B cell (primary cell): ENCODE measurements around the gene BAK1. TPM values are rescaled to one million over a fixed set of nuclear protein-coding genes. Genes with fewer than 3 reads are reported as not detected.

Experiments
- ATAC-seq: fragments of 200-7000 bp; cut with Tn5 transposase; one replicate; pipeline ENCODE4 v1.10.0; 2021; ENCODE audit warnings: low read depth, mild to moderate bottlenecking, moderate number of reproducible peaks, moderate library complexity
- CTCF ChIA-PET: fragments of 350-600 bp; sonication (Branson Sonifier 250); formaldehyde crosslinking; loops from one replicate; lab custom pipeline; 2021; ENCODE audit warnings: antibody characterized with exemption, inconsistent platforms; lab: Charles Lee
- POLR2A ChIA-PET: fragments of 350-600 bp; sonication (Branson Sonifier 250); formaldehyde crosslinking; loops from one replicate; lab custom pipeline; 2021; ENCODE audit warnings: antibody characterized with exemption; lab: Charles Lee
- DNase-seq: peaks from one replicate; pipeline ENCODE4 v3.0.0; 2013
- H2AFZ ChIP-seq: 2 replicates; pipeline ENCODE4 v1.6.1; 2012; ENCODE audit warnings: mild to moderate bottlenecking, low read depth, low read length; ENCODE audit not compliant: insufficient read depth, poor library complexity, severe bottlenecking
- H3K27ac ChIP-seq, 2 donors: 1 replicate in 1 of 2; 2 replicates in 1 of 2; pipeline ENCODE4 v1.5.1; 2012 to 2013; ENCODE audit warnings: low read length in 2 of 2, mild to moderate bottlenecking in 2 of 2, moderate library complexity in 1 of 2
- H3K27me3 ChIP-seq, 4 experiments: fragments of 200-600 bp in 1 of 4; sonication (generic) in 1 of 4; replicated peaks in 1 of 4; 1 replicate in 2 of 4; 2 replicates in 2 of 4; pipeline versions ENCODE4 v1.6.1 to v1.7.0; 2013 to 2016; ENCODE audit warnings: low read length in 3 of 4, mild to moderate bottlenecking in 2 of 4, mixed read lengths in 1 of 4, moderate library complexity in 1 of 4; ENCODE audit not compliant: insufficient read depth in 4 of 4, control insufficient read depth in 3 of 4; ENCODE audit errors: control extremely low read depth in 1 of 4
- H3K36me3 ChIP-seq, 2 experiments: replicated peaks in 1 of 2; 1 replicate in 1 of 2; 2 replicates in 1 of 2; pipeline versions ENCODE4 v1.6.1 to v1.7.1; 2013; ENCODE audit warnings: low read length in 1 of 2; ENCODE audit not compliant: insufficient read depth in 2 of 2, control insufficient read depth in 1 of 2; ENCODE audit errors: control extremely low read depth in 1 of 2, extremely low read depth in 1 of 2
- H3K4me1 ChIP-seq, 2 donors: fragments of 200-600 bp in 1 of 2; sonication (generic) in 1 of 2; 1 replicate in 1 of 2; 2 replicates in 1 of 2; pipeline versions ENCODE4 v1.5.1 to v1.6.1; 2013 to 2017; ENCODE audit warnings: low read length in 2 of 2; ENCODE audit not compliant: control insufficient read depth in 2 of 2, insufficient read depth in 2 of 2
- H3K4me2 ChIP-seq: replicated peaks from 2 replicates; pipeline ENCODE3; 2012; ENCODE audit warnings: mild to moderate bottlenecking, low read depth, low read length; ENCODE audit not compliant: poor library complexity, severe bottlenecking
- H3K4me3 ChIP-seq, 5 experiments: fragments of 200-600 bp in 1 of 5; sonication (generic) in 1 of 5; 1 replicate in 3 of 5; 2 replicates in 2 of 5; pipeline versions ENCODE4 v1.5.1 to v1.7.0; 2011 to 2016; ENCODE audit warnings: low read length in 4 of 5, mild to moderate bottlenecking in 4 of 5, low read depth in 2 of 5, control low read depth in 1 of 5, moderate library complexity in 1 of 5; ENCODE audit not compliant: insufficient read depth in 1 of 5; ENCODE audit errors: control extremely low read depth in 1 of 5, extremely low read depth in 1 of 5
- H3K79me2 ChIP-seq: fragments of 200-600 bp; sonication (generic); one replicate; pipeline ENCODE4 v1.6.0; 2016; ENCODE audit warnings: low read length; ENCODE audit not compliant: control insufficient read depth, insufficient read depth
- H3K9ac ChIP-seq: fragments of 200-600 bp; sonication (generic); 2 replicates; pipeline ENCODE4 v1.6.1; 2017; ENCODE audit warnings: mild to moderate bottlenecking, low read length, moderate library complexity
- H3K9me3 ChIP-seq, 3 donors: one replicate each; pipeline versions ENCODE4 v1.6.1 to v1.7.1; 2013; ENCODE audit warnings: low read length in 2 of 3; ENCODE audit not compliant: control insufficient read depth in 2 of 3, insufficient read depth in 1 of 3; ENCODE audit errors: control extremely low read depth in 1 of 3
- H4K20me1 ChIP-seq: 2 replicates; pipeline ENCODE4 v1.6.0; 2012; ENCODE audit warnings: mild to moderate bottlenecking, low read length; ENCODE audit not compliant: insufficient read depth, control insufficient read depth, poor library complexity, severe bottlenecking
- H3K27ac Mint-ChIP-seq: one replicate; pipeline ENCODE4 v1.8.0; 2021; ENCODE audit warnings: mixed read lengths
- H3K27me3 Mint-ChIP-seq: one replicate; pipeline ENCODE4 v1.8.0; 2021; ENCODE audit warnings: mixed read lengths
- H3K4me1 Mint-ChIP-seq: one replicate; pipeline ENCODE4 v1.8.0; 2021; ENCODE audit warnings: mixed read lengths
- H3K4me3 Mint-ChIP-seq: one replicate; pipeline ENCODE4 v1.8.0; 2021; ENCODE audit warnings: mixed read lengths
- H3K9me3 Mint-ChIP-seq: one replicate; pipeline ENCODE4 v1.8.0; 2022; ENCODE audit warnings: mixed read lengths; ENCODE audit not compliant: insufficient read depth
- EZH2 ChIP-seq: IDR thresholded peaks from 2 replicates; pipeline ENCODE4 v1.6.1; 2012; ENCODE audit warnings: borderline replicate concordance, low read depth, mild to moderate bottlenecking, moderate library complexity, low read length; ENCODE audit not compliant: insufficient read depth, poor library complexity, severe bottlenecking
- WGBS: methylation state at CpG from one replicate; pipeline ENCODE4 v1.1.5; 2013; ENCODE audit warnings: missing lambda C conversion rate; ENCODE audit not compliant: insufficient coverage; 5-methylcytosine and 5-hydroxymethylcytosine counted together
- intact Hi-C: fragments of 100-400 bp; cut with micrococcal nuclease; formaldehyde crosslinking; loops from one replicate; pipeline ENCODE4 v1.10.0; 2022
- polyA plus RNA-seq: library from polyadenylated mRNA; depleted of rRNA; stranded (reverse); fragments of >200 nt; gene quantifications from 2 replicates; pipeline ENCODE4 v1.2.3, GENCODE V29; 2012
- total RNA-seq, 2 donors: library from RNA; stranded (reverse); fragments of 120-200 nt in 1 of 2; gene quantifications; 1 replicate in 1 of 2; 2 replicates in 1 of 2; pipeline versions ENCODE4 v1.2.3 to v1.2.4, GENCODE V29; 2013 to 2022
- TF ChIP-seq, protein P1 (sequence below): fragments of 200-600 bp; IDR thresholded peaks from one replicate; pipeline ENCODE4 v1.8.0; 2022; ENCODE audit warnings: antibody characterized with exemption, mild to moderate bottlenecking

Gene BAK1
- total and polyA plus RNA-seq, 2 donors (not counting 1 experiment from before 2014, with no cell fraction given): 23.3 to 34.3 TPM

DNA sequence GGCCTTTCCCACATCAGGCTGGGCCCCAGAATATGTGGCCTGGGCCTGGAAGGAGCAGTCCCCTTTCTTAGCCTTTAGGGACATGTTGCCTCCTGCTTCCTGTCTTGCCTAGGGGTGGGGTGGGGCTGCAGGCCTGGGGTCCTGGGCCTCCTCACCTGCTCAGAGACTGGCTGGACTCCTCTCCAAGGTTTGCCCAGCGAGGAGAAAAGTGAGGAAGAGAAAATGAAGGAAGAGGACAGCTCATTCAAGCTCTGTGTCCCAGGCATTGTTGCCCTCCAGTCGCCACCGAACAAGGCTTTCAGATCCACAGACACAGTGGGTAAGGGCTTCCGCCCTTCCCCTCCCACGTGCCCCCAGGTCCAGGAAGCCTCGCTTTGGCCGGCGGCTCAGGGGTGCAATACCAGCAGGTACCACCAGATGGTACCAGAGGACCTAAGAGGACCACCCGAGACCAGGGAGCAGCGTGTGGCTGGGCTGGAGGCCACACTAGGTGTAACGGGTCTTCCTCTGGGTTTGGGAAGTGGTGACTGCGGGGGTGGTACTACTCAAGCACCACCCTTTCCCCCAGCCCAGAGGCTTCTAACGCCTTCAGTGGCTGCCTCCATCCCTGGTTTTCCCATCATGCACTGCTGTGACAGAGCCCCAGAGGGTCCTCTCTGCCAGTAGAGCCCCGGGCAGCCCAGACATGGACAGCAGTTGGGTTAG lies 5.5 kb upstream of the BAK1 start:
- no peaks in the 10 kb centered on the region for H3K27me3 Mint-ChIP-seq
- WGBS: 11% methylated on average over 9 of the region's 14 CpGs
- intact Hi-C loops: loop anchor here (1.0 to 2.0 kb wide), 5 partner anchors 22 to 177 kb away; no protein-coding TSS in a partner anchor
- DNase-seq (peak; percentile 93), ATAC-seq (peak; percentile 94)
- Histone ChIP-seq H3K4me1 (peaks cover 24 to 34% of the 10 kb centered on the region in 2 donors), H3K36me3 (no peaks in the 10 kb centered on the region), H3K27me3 (no peaks in the 10 kb centered on the region), H3K4me2 (peak overlapping the region; percentile 66), H4K20me1 (no peaks in the 10 kb centered on the region), H2AFZ (peak overlapping the region; percentile 61), H3K79me2 (no peaks in the 10 kb centered on the region), H3K4me3 (peak overlapping the region in 2 of 5 experiments; percentile 12 to 17), H3K27ac (peak overlapping the region; percentile 46 to 60), H3K9ac (peak overlapping the region; percentile 25), H3K9me3 (no peaks in the 10 kb centered on the region)
- peaks cover 34% of the 10 kb centered on the region for H3K4me1 Mint-ChIP-seq
- TF ChIP-seq, protein P1, sequence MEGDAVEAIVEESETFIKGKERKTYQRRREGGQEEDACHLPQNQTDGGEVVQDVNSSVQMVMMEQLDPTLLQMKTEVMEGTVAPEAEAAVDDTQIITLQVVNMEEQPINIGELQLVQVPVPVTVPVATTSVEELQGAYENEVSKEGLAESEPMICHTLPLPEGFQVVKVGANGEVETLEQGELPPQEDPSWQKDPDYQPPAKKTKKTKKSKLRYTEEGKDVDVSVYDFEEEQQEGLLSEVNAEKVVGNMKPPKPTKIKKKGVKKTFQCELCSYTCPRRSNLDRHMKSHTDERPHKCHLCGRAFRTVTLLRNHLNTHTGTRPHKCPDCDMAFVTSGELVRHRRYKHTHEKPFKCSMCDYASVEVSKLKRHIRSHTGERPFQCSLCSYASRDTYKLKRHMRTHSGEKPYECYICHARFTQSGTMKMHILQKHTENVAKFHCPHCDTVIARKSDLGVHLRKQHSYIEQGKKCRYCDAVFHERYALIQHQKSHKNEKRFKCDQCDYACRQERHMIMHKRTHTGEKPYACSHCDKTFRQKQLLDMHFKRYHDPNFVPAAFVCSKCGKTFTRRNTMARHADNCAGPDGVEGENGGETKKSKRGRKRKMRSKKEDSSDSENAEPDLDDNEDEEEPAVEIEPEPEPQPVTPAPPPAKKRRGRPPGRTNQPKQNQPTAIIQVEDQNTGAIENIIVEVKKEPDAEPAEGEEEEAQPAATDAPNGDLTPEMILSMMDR: peak; percentile 99
- no peak for TF ChIP-seq EZH2
- H3K27ac Mint-ChIP-seq: peak overlapping the region; percentile 91
- no peaks in the 10 kb centered on the region for H3K9me3 Mint-ChIP-seq
- ChIA-PET POLR2A (interaction anchor here (0.8 kb wide), 1 partner anchor 126 kb away, joined by 4 read pairs; the partner anchor contains the start of gene UQCC2), CTCF (interaction anchor here (0.5 to 15.7 kb wide), 31 partner anchors 9 to 578 kb away, joined by 3 to 330 read pairs (median 4); partner anchors contain the start of genes ITPR3 and UQCC2)
- H3K4me3 Mint-ChIP-seq: peak overlapping the region; percentile 61
